ENCODE results near the gene KMT5B. TPM values are rescaled to one million over a fixed set of nuclear protein-coding genes. Genes with fewer than 3 reads are reported as not detected.

KMT5B gene
- total and polyA plus RNA-seq, 2 of the 13 experiments (the other 11 are each of a cell fraction or from before 2014, with no cell fraction given) = 17.6 to 23.7 TPM

GRCh38 chr11:68128682-68129327 is 84.3 kb downstream of the KMT5B start (continued):
- no peak for TF ChIP-seq ZNF235 (CRISPR knock-in tag; IDR thresholded peaks at IDR 0.05; ENCODE audit: borderline replicate concordance)
- no peak for TF ChIP-seq ZNF563 (CRISPR knock-in tag; IDR thresholded peaks at IDR 0.05)
- TF ChIP-seq ZSCAN20 (CRISPR knock-in tag; IDR thresholded peaks at IDR 0.05; ENCODE audit: borderline replicate concordance) = no peak
- no peak for TF ChIP-seq E2F1 (CRISPR knock-in tag; IDR thresholded peaks at IDR 0.05)
- TF ChIP-seq ELF4 (CRISPR knock-in tag; IDR thresholded peaks at IDR 0.05; ENCODE audit: borderline replicate concordance) = 0 out of 2 replicates have a peak, but pooled peaks have one; percentile 17
- TF ChIP-seq ZNF746 (CRISPR knock-in tag; IDR thresholded peaks at IDR 0.05) = no peak
- TF ChIP-seq ZNF263 (CRISPR knock-in tag; IDR thresholded peaks at IDR 0.05) = no peak
- TF ChIP-seq SRSF9 (IDR thresholded peaks at IDR 0.05; ENCODE audit: borderline replicate concordance, insufficient read depth, low read depth, low read length, poor library complexity, severe bottlenecking) = no peak
- no peak for TF ChIP-seq AGO1 (IDR thresholded peaks at IDR 0.05; ENCODE audit: low read depth, low read length, poor library complexity, severe bottlenecking)
- TF ChIP-seq SAP130 (CRISPR knock-in tag; IDR thresholded peaks at IDR 0.05; ENCODE audit: low read depth) = peak; percentile 57
- TF ChIP-seq NFE2L2 (IDR thresholded peaks at IDR 0.05; ENCODE audit: low read length) = no peak
- no peak for TF ChIP-seq YY1 (IDR thresholded peaks at IDR 0.05; ENCODE audit: insufficient read depth, insufficient replicate concordance, low read depth, low read length)
- no peak for TF ChIP-seq ZNF30 (CRISPR knock-in tag; IDR thresholded peaks at IDR 0.05)
- no peak for TF ChIP-seq ZBTB21 (CRISPR knock-in tag; IDR thresholded peaks at IDR 0.05)
- TF ChIP-seq ZNF3 (CRISPR knock-in tag; IDR thresholded peaks at IDR 0.05) = no peak
- no peak for TF ChIP-seq ZNF329 (CRISPR knock-in tag; IDR thresholded peaks at IDR 0.05; ENCODE audit: low read depth)
- no peak for TF ChIP-seq ZNF7 (CRISPR knock-in tag; IDR thresholded peaks at IDR 0.05)
- TF ChIP-seq PHF5A (CRISPR knock-in tag; IDR thresholded peaks at IDR 0.05; ENCODE audit: low read depth, unreplicated experiment) = peak; percentile 42
- TF ChIP-seq, protein P1, sequence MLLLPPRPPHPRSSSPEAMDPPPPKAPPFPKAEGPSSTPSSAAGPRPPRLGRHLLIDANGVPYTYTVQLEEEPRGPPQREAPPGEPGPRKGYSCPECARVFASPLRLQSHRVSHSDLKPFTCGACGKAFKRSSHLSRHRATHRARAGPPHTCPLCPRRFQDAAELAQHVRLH (CRISPR knock-in tag; IDR thresholded peaks at IDR 0.05; ENCODE audit: borderline replicate concordance, low read depth) = no peak
- TF ChIP-seq, protein P2, sequence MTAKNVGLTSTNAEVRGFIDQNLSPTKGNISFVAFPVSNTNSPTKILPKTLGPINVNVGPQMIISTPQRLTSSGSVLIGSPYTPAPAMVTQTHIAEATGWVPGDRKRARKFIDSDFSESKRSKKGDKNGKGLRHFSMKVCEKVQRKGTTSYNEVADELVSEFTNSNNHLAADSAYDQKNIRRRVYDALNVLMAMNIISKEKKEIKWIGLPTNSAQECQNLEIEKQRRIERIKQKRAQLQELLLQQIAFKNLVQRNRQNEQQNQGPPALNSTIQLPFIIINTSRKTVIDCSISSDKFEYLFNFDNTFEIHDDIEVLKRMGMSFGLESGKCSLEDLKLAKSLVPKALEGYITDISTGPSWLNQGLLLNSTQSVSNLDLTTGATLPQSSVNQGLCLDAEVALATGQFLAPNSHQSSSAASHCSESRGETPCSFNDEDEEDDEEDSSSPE (CRISPR knock-in tag; IDR thresholded peaks at IDR 0.05) = no peak
- TF ChIP-seq ZEB1 (IDR thresholded peaks at IDR 0.05; ENCODE audit: insufficient replicate concordance, low read depth) = peak; percentile 30
- 0 out of 2 replicates have a peak, but pooled peaks have one; percentile 28 for TF ChIP-seq AHR (CRISPR knock-in tag; IDR thresholded peaks at IDR 0.05)
- no peak for TF ChIP-seq SATB2 (CRISPR knock-in tag; IDR thresholded peaks at IDR 0.05)
- no peak for TF ChIP-seq ZNF788 (CRISPR knock-in tag; IDR thresholded peaks at IDR 0.05; ENCODE audit: borderline replicate concordance)
- no peak for TF ChIP-seq RELA (CRISPR knock-in tag; IDR thresholded peaks at IDR 0.05)
- no peak for TF ChIP-seq ZNF75D (CRISPR knock-in tag; IDR thresholded peaks at IDR 0.05; ENCODE audit: borderline replicate concordance)
- TF ChIP-seq FLYWCH1 (CRISPR knock-in tag; IDR thresholded peaks at IDR 0.05) = no peak
- TF ChIP-seq HHEX (CRISPR knock-in tag; IDR thresholded peaks at IDR 0.05) = no peak
- no peak for TF ChIP-seq HNRNPL (IDR thresholded peaks at IDR 0.05; ENCODE audit: low read depth, low read length)
- no peak for TF ChIP-seq PPARG (CRISPR knock-in tag; conservative IDR thresholded peaks at IDR 0.05)
- TF ChIP-seq, protein P3, sequence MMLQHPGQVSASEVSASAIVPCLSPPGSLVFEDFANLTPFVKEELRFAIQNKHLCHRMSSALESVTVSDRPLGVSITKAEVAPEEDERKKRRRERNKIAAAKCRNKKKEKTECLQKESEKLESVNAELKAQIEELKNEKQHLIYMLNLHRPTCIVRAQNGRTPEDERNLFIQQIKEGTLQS (CRISPR knock-in tag; IDR thresholded peaks at IDR 0.05) = no peak

All from HepG2 (cell line).